ENCODE results near the gene TCAF2.
"Not testable (repeated sequence)": the region's sequence is repeated elsewhere in the genome, so short reads cannot be mapped to it uniquely, and the experiment has no call there.

Gene TCAF2

DNA sequence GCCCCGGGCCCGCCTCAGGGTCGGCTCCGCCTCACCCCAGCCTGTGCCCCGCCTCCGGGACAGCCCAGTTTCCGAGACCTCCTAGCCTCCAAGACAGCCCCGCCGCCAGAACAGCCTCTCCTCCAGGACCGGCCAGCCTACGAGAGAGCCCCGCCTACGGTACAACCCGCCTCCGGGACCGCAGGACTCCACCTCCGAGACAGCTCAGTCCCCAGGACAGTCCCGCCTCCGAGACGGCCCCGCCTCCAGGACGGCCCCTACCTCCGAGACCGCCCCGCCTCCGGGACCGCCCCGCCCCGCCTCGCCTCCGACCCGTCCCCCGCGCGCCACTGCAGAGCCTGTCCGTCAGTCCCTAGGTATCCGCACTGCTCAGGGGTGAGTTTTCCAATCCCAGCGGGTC is at the start of gene TCAF2:
Gene TCAF2 (plus strand): TSS at position 329 of the 400 bp plus-strand sequence.
- peak in 1 of 2 donors; percentile 31 for DNase-seq (ENCODE audit: low read depth in 2 of 2, low spot score in 1 of 2)

DNA sequence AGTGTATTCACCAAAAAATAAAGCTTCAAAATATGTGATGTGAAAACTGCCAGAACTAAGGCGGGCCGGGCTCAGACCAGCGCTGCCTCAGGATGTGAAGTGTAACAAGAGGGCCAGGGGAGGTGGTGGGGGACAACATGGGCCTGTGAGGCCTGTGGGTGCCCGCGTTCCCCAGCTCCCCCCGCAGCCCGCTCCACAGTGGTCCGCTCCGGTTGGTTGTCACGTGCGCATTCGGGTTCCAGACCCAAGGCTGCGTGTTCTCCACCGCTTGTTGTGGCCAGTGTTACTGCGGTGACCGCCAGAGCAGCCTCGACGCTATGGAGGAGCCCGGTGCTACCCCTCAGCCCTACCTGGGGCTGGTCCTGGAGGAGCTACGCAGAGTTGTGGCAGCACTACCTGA is 49.3 kb upstream of the TCAF2 start, which contains the start of gene CTAGE15:
Gene CTAGE15 (plus strand): TSS at position 301 of the 400 bp plus-strand sequence. CDS start 17 bp downstream, at position 318.
- not testable (repeated sequence) for DNase-seq (ENCODE audit: low read depth in 2 of 2, low spot score in 1 of 2)

DNA sequence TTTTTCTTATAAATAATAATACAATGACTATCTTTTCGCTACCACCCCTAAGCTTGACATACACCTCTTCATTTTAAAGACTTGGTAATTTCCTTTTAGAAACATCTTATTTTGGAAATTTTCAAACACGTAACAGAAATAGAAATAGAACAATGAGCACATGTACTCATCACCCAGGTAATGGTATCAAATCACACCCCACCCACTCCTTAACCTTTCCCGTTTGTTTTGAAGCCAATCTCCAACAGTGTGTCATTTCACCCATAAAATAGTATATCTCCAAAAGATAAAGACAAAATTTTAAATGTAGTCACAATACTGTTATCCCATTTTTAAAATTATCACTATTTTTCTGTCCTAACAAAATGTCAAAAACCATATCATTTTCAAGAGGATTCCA is 32.6 kb upstream of the TCAF2 start:
- DNase-seq (ENCODE audit: low read depth in 2 of 2, low spot score in 1 of 2) = not testable (repeated sequence)

GRCh38 chr7:143589897-143590296 is 30.9 kb upstream of the TCAF2 start:
- not testable (repeated sequence) for DNase-seq (ENCODE audit: low read depth in 2 of 2, low spot score in 1 of 2)

DNA sequence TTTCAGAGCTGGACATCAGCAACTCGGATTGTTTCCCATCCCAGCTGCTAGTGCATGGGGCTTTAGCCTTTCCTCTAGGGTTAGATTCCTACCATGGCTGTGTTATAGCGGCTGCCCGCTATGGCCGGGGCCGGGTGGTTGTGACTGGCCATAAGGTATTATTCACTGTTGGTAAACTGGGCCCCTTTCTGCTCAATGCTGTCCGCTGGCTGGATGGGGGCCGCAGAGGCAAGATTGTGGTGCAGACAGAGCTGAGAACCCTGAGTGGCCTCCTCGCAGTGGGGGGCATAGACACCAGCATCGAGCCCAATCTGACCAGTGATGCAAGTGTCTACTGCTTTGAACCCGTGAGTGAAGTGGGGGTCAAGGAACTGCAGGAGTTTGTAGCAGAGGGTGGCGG is 22.7 kb upstream of the TCAF2 start:
- not testable (repeated sequence) for DNase-seq (ENCODE audit: low read depth in 2 of 2, low spot score in 1 of 2)

DNA sequence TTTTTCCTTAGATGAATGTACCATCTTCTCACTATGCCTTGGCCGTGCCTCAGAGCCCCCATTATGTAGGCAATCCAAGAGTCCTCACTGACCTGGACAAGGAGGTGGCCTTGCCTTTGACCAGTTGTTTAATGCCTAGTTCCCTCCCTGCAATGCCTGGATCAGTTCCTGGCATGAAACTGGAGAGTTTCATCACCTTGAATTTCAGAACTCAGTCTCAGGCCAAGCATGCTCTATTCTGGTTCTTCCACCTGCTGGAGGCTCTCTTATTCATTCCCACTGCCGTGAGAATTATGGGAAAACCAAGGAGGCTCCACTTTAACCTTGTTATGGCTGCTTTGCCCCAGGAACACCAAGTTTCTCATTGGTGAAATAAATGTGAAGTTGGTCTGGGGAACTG is 17.2 kb upstream of the TCAF2 start:
- not testable (repeated sequence) for DNase-seq (ENCODE audit: low read depth in 2 of 2, low spot score in 1 of 2)

GRCh38 chr7:143606088-143606487 is 14.7 kb upstream of the TCAF2 start:
- DNase-seq (ENCODE audit: low read depth in 2 of 2, low spot score in 1 of 2) = not testable (repeated sequence)

- not testable (repeated sequence) for DNase-seq (ENCODE audit: low read depth in 2 of 2, low spot score in 1 of 2)
These were observed 5.2 kb upstream of the TCAF2 start for GRCh38 chr7:143615545-143615944.

DNA sequence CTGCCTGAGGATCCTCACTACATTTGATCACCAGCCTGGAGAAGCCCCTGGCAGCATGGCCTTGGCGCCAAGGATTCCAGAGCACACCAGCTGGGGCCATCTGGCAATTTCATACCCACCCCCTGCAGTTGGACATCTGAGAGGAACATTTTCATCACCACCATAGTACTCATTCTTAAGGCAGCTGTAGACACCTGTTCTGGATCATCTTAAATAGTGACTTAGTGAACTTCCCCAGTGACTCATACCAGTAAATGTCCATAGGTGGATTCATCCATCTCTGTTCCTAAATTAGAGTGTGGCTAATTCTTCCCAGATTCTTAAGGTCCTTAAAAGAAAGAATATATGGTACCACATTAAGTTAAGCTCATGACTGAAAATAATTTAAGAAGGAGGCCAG is 3.6 kb upstream of the TCAF2 start:
- DNase-seq (ENCODE audit: low read depth in 2 of 2, low spot score in 1 of 2) = not testable (repeated sequence)

- not testable (repeated sequence) for DNase-seq (ENCODE audit: low read depth in 2 of 2, low spot score in 1 of 2)
These were observed 716 bp upstream of the TCAF2 start for GRCh38 chr7:143620058-143620457.

DNA sequence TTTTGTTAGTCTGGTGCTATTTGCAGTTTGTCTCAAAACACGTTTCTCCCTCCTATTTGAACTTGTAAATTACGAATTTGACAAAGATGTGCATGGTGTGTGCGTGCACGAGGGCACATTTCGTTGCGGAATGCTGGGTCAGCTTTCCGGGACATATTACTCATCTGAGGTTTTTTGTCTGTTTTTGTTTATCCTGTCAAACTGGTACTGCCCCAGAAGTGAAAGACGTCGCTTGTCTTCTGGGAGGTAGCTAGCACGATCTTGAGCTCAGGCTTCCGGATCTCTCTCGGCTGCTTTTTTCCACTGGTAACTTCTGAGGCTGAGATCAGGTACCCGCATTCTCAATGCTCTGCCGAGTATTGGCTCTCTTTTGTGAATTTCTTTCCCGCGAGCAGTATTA is 401 bp downstream of the TCAF2 start:
- DNase-seq (ENCODE audit: low read depth in 2 of 2, low spot score in 1 of 2) = not testable (repeated sequence)

DNA sequence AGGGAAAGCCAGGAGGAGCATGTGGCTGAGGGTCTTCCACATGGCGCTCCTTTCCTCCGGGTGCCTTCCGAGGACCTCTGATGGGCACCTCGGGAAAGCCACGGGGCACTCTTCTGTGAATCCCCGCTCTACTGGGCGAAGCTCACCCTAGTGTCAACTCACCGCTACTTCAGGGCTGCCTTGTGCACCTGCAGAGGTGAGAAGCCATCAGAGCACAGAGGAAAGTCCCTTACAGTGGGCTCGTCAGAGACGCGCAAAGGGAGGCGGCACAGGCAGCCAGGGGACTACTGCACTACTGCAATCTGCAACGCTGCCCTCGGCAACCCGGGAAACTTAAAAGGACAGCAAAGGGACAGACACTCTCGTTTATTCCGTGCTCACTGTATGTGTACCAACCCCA is 1.4 kb downstream of the TCAF2 start:
- not testable (repeated sequence) for DNase-seq (ENCODE audit: low read depth in 2 of 2, low spot score in 1 of 2)

DNA sequence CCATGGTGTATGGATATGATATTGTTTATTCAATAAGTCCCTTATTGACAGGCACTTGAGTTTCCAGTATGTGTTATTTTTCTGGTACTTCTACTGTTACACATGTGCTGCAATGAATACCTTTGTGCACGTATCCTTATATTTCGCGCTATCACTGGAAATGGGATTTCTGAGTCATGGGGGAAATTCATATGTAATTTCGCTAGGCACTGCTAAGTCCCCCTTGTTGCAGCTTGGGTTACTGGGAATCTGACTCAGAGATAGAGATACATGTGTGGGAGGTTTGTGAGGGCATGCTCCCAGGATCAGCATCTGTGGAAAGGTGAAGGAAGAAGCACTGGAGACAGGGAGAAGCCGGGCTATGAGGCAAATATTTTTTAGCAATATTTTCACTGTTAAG is 9.9 kb downstream of the TCAF2 start:
- not testable (repeated sequence) for DNase-seq (ENCODE audit: low read depth in 2 of 2, low spot score in 1 of 2)

GRCh38 chr7:143632506-143632905 is 11.7 kb downstream of the TCAF2 start:
- not testable (repeated sequence) for DNase-seq (ENCODE audit: low read depth in 2 of 2, low spot score in 1 of 2)

GRCh38 chr7:143633013-143633618 is 12.3 kb downstream of the TCAF2 start:
- DNase-seq (ENCODE audit: low read depth in 2 of 2, low spot score in 1 of 2) = not testable (repeated sequence)

- not testable (repeated sequence) for DNase-seq (ENCODE audit: low read depth in 2 of 2, low spot score in 1 of 2)
These were observed 14.8 kb downstream of the TCAF2 start for GRCh38 chr7:143635364-143636240.

GRCh38 chr7:143639372-143639771 is 18.6 kb downstream of the TCAF2 start:
- not testable (repeated sequence) for DNase-seq (ENCODE audit: low read depth in 2 of 2, low spot score in 1 of 2)

DNA sequence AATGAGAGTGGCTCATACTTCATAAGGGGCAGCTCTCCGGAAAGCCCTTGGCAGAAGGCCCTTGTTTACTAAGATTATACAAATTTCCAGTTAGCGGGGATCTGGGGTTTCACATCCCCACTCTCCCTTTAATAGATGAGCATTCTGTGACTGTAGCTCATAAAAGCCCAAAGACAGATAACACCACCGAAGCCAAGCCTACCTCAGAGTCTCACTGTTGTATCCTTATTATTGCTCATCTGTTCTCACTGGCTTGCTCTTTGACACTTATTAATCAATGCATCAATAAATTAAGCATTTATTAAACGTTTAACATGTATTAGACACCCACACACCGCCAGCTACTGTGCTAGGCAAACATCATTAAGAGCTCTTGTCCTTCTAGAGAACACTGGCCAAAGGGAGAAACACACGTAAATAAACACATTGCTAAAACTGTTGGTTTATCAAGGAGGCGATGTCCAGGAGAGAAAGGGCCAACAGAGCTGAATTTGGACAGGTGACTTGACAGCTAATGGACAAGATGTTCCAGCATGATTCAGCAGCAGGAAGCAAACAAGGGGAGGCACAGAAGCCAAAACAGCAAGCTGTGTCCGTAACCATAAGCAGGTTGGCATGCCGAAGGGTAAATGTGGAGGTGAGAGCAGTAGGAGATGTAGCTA is 19.9 kb downstream of the TCAF2 start:
- not testable (repeated sequence) for DNase-seq (ENCODE audit: low read depth in 2 of 2, low spot score in 1 of 2)

GRCh38 chr7:143646598-143646997 is 25.8 kb downstream of the TCAF2 start:
- not testable (repeated sequence) for DNase-seq (ENCODE audit: low read depth in 2 of 2, low spot score in 1 of 2)

- DNase-seq (ENCODE audit: low read depth in 2 of 2, low spot score in 1 of 2) = not testable (repeated sequence)
These were observed 29.1 kb downstream of the TCAF2 start for GRCh38 chr7:143649902-143650301.

- not testable (repeated sequence) for DNase-seq (ENCODE audit: low read depth in 2 of 2, low spot score in 1 of 2)
These were observed 29.7 kb downstream of the TCAF2 start for GRCh38 chr7:143650447-143650846.

Measured in stimulated activated CD8-positive, alpha-beta memory T cell treated with anti-CD3 and anti-CD28 coated beads, Interleukin-4, amount 100 ng/mL, for 4 hours (primary cell).